GM20000 (cell line): ENCODE data around the gene BCO1.

Experiments used
- DNase-seq: peaks from one replicate; pipeline ENCODE4 v3.0.0; 2012; ENCODE audit warnings: low spot score
- CTCF ChIP-seq: IDR thresholded peaks from 2 replicates; pipeline ENCODE4 v1.5.1; 2012; ENCODE audit warnings: mild to moderate bottlenecking, control low read depth; ENCODE audit errors: extremely low read depth, missing control alignments

BCO1 gene

GRCh38 chr16:81319221-81319912 lies 80.9 kb downstream of the BCO1 start:
- no peak for TF ChIP-seq CTCF
- no peak for DNase-seq

- TF ChIP-seq CTCF, result no peak
- no peak for DNase-seq
Observed at GRCh38 chr16:81321039-81321438, 82.5 kb downstream of the BCO1 start.

GRCh38 chr16:81321536-81321935 lies 83.0 kb downstream of the BCO1 start:
- no peak for TF ChIP-seq CTCF
- no peak for DNase-seq

- no peak for TF ChIP-seq CTCF
- DNase-seq, result no peak
Observed at GRCh38 chr16:81324808-81325207, 86.3 kb downstream of the BCO1 start.

- DNase-seq, result no peak
- TF ChIP-seq CTCF, result no peak
Observed at GRCh38 chr16:81327011-81327410, 88.5 kb downstream of the BCO1 start.

- DNase-seq, result no peak
- no peak for TF ChIP-seq CTCF
Observed at GRCh38 chr16:81327447-81328196, 89.1 kb downstream of the BCO1 start.

- no peak for DNase-seq
- TF ChIP-seq CTCF, result no peak
Observed at GRCh38 chr16:81329947-81330346, 91.5 kb downstream of the BCO1 start.
